SK-N-SH (cell line): ENCODE data around the gene ENHO. TPM values are rescaled to one million over a fixed set of nuclear protein-coding genes. Genes with fewer than 3 reads are reported as not detected.

Source experiments
- CTCF ChIA-PET: fragments of 300-600, 350-600 bp; formaldehyde crosslinking; extraction: SDS; loops from one replicate; lab custom pipeline; 2021; lab: Yijun Ruan, JAX
- POLR2A ChIA-PET: fragments of 350-600 bp; sonication (Branson Sonifier 250); formaldehyde crosslinking; extraction: SDS; loops from one replicate; lab custom pipeline; 2020; ENCODE audit warnings: antibody characterized with exemption, inconsistent platforms; lab: Yijun Ruan, JAX
- DNase-seq: peaks from one replicate; pipeline ENCODE4 v3.0.0; 2012
- H2AFZ ChIP-seq: fragments of 200-600 bp; sonication (generic); 2 replicates; pipeline ENCODE4 v1.8.1; 2016; ENCODE audit warnings: antibody characterized with exemption, mild to moderate bottlenecking, low read depth
- H3F3A ChIP-seq: fragments of 200-600 bp; sonication (generic); replicated peaks from 2 replicates; pipeline ENCODE3; 2016; ENCODE audit warnings: antibody characterized with exemption, mild to moderate bottlenecking; ENCODE audit not compliant: insufficient read depth
- H3K27ac ChIP-seq, 2 experiments: fragments of 200-500 bp in 1 of 2; fragments of 200-600 bp in 1 of 2; sonication (Bioruptor generic) in 1 of 2; sonication (generic), shearing (Covaris generic) in 1 of 2; 2 replicates each; pipeline versions ENCODE4 v1.5.1 to v1.6.1; 2014 to 2016; ENCODE audit warnings: low read depth in 2 of 2, inconsistent platforms in 1 of 2, low read length in 1 of 2, mild to moderate bottlenecking in 1 of 2, mixed read lengths in 1 of 2
- H3K27me3 ChIP-seq: fragments of 200-600 bp; sonication (generic), shearing (Covaris generic); 2 replicates; pipeline ENCODE4 v1.6.1; 2016; ENCODE audit warnings: mixed run types; ENCODE audit not compliant: insufficient read depth
- H3K36me3 ChIP-seq, 2 experiments: fragments of 200-500 bp in 1 of 2; fragments of 200-600 bp in 1 of 2; sonication (Bioruptor generic) in 1 of 2; sonication (generic) in 1 of 2; replicated peaks in 1 of 2; 2 replicates each; pipeline versions ENCODE3 to v1.5.1; 2014 to 2016; ENCODE audit warnings: low read length in 1 of 2, mild to moderate bottlenecking in 1 of 2; ENCODE audit not compliant: insufficient read depth in 2 of 2, control insufficient read depth in 1 of 2
- H3K4me1 ChIP-seq, 2 experiments: fragments of 200-500 bp in 1 of 2; fragments of 200-600 bp in 1 of 2; sonication (Bioruptor generic) in 1 of 2; sonication (generic), shearing (Covaris generic) in 1 of 2; 2 replicates each; pipeline versions ENCODE4 v1.5.1 to v1.6.1; 2014 to 2016; ENCODE audit warnings: low read depth in 1 of 2, low read length in 1 of 2, mixed run types in 1 of 2; ENCODE audit not compliant: insufficient read depth in 2 of 2, control insufficient read depth in 1 of 2
- H3K4me2 ChIP-seq: fragments of 200-600 bp; sonication (generic), shearing (Covaris generic); 2 replicates; pipeline ENCODE4 v1.6.1; 2017; ENCODE audit warnings: mixed run types
- H3K4me3 ChIP-seq, 2 experiments: fragments of 200-500 bp in 1 of 2; fragments of 200-600 bp in 1 of 2; sonication (Bioruptor generic) in 1 of 2; sonication (generic), shearing (Covaris generic) in 1 of 2; 2 replicates each; pipeline versions ENCODE4 v1.5.1 to v1.8.1; 2014 to 2016; ENCODE audit warnings: low read depth in 2 of 2, inconsistent platforms in 1 of 2, low read length in 1 of 2, mild to moderate bottlenecking in 1 of 2, mixed read lengths in 1 of 2, moderate library complexity in 1 of 2
- H3K79me2 ChIP-seq: fragments of 200-600 bp; sonication (generic); 2 replicates; pipeline ENCODE4 v1.8.1; 2017; ENCODE audit warnings: mild to moderate bottlenecking; ENCODE audit not compliant: insufficient read depth
- H3K9ac ChIP-seq: fragments of 200-600 bp; sonication (generic); 2 replicates; pipeline ENCODE4 v1.6.1; 2017; ENCODE audit warnings: mixed run types
- H3K9me2 ChIP-seq: fragments of 200-600 bp; sonication (generic); 2 replicates; pipeline ENCODE4 v1.6.1; 2017; ENCODE audit warnings: mixed run types
- H3K9me3 ChIP-seq: fragments of 200-600 bp; sonication (generic); 2 replicates; pipeline ENCODE4 v1.6.1; 2017; ENCODE audit warnings: mixed run types, mild to moderate bottlenecking, moderate library complexity
- H4K20me1 ChIP-seq: fragments of 200-600 bp; sonication (generic); 2 replicates; pipeline ENCODE4 v1.6.1; 2017; ENCODE audit warnings: mild to moderate bottlenecking, mixed run types; ENCODE audit not compliant: insufficient read depth
- CHD2 ChIP-seq: fragments of 150-350 bp; IDR thresholded peaks from 2 replicates; pipeline ENCODE4 v1.6.1; 2018; ENCODE audit warnings: low read length; ENCODE audit not compliant: partially characterized antibody
- ELF1 ChIP-seq: IDR thresholded peaks from 2 replicates; pipeline ENCODE4 v1.4.0; 2012
- EP300 ChIP-seq, 2 experiments: IDR thresholded peaks; 2 replicates each; pipeline versions ENCODE4 v1.4.0 to v1.6.1; 2012; ENCODE audit warnings: borderline replicate concordance in 1 of 2, low read depth in 1 of 2, low read length in 1 of 2
- EZH2phosphoT487 ChIP-seq: fragments of 200-600 bp; sonication (generic); IDR thresholded peaks from 2 replicates; pipeline ENCODE4 v1.6.1; 2017; ENCODE audit warnings: low read depth, mixed run types, mild to moderate bottlenecking, antibody characterized with exemption, moderate library complexity, borderline replicate concordance
- FOSL2 ChIP-seq: IDR thresholded peaks from 2 replicates; pipeline ENCODE4 v1.4.0; 2012; ENCODE audit warnings: low read depth, mild to moderate bottlenecking, moderate library complexity, borderline replicate concordance
- FOXJ3 ChIP-seq: sonication (generic); formaldehyde crosslinking; IDR thresholded peaks from 2 replicates; pipeline ENCODE4 v1.5.1; 2020; ENCODE audit warnings: mild to moderate bottlenecking, missing genetic modification reagents
- FOXM1 ChIP-seq: IDR thresholded peaks from 2 replicates; pipeline ENCODE4 v1.4.0; 2012; ENCODE audit warnings: low read depth, mild to moderate bottlenecking
- JUND ChIP-seq: IDR thresholded peaks from 2 replicates; pipeline ENCODE4 v1.4.0; 2012
- MEF2A ChIP-seq: IDR thresholded peaks from 2 replicates; pipeline ENCODE4 v1.4.0; 2012; ENCODE audit warnings: low read depth, borderline replicate concordance
- MXI1 ChIP-seq: IDR thresholded peaks from 2 replicates; pipeline ENCODE4 v1.6.1; 2012; ENCODE audit warnings: mild to moderate bottlenecking, low read depth, low read length, improper control_type of control experiment
- NFIC ChIP-seq: IDR thresholded peaks from 2 replicates; pipeline ENCODE4 v1.4.0; 2012; ENCODE audit warnings: borderline replicate concordance
- RCOR1 ChIP-seq: fragments of 150-350 bp; IDR thresholded peaks from 2 replicates; pipeline ENCODE4 v1.6.1; 2017; ENCODE audit warnings: antibody characterized with exemption, low read length
- SMC3 ChIP-seq: IDR thresholded peaks from 2 replicates; pipeline ENCODE4 v1.6.1; 2012; ENCODE audit warnings: low read depth, low read length, improper control_type of control experiment
- TEAD4 ChIP-seq: IDR thresholded peaks from 2 replicates; pipeline ENCODE4 v1.4.0; 2012; ENCODE audit warnings: mild to moderate bottlenecking, borderline replicate concordance; ENCODE audit not compliant: insufficient read depth
- WGBS: methylation state at CpG from one replicate; pipeline ENCODE4 v1.1.6; 2017; ENCODE audit warnings: low lambda C conversion rate; 5-methylcytosine and 5-hydroxymethylcytosine counted together
- polyA plus RNA-seq, 3 experiments: library from polyadenylated mRNA; depleted of rRNA; stranded (reverse); fragments of >200 nt; gene quantifications; 2 replicates each; pipeline ENCODE4 v1.2.3, GENCODE V29; 2012
- TF ChIP-seq, protein P1 (sequence below): IDR thresholded peaks from 2 replicates; pipeline ENCODE4 v1.6.1; 2012; ENCODE audit warnings: mild to moderate bottlenecking, low read depth, low read length, moderate library complexity
- TF ChIP-seq, protein P2 (sequence below): IDR thresholded peaks from 2 replicates; pipeline ENCODE4 v1.4.0; 2012; ENCODE audit warnings: low read depth, borderline replicate concordance
- TF ChIP-seq, protein P3 (sequence below): IDR thresholded peaks from 2 replicates; pipeline ENCODE4 v1.4.0; 2012; ENCODE audit warnings: low read depth, borderline replicate concordance
- TF ChIP-seq, protein P4 (sequence below): fragments of 150-350 bp; IDR thresholded peaks from 2 replicates; pipeline ENCODE4 v1.6.1; 2017; ENCODE audit warnings: antibody characterized with exemption, low read length, low read depth, borderline replicate concordance

Gene ENHO
- polyA plus RNA-seq, 1 of the 3 experiments (the other 2 are of a cell fraction) = 1.5 TPM

DNA sequence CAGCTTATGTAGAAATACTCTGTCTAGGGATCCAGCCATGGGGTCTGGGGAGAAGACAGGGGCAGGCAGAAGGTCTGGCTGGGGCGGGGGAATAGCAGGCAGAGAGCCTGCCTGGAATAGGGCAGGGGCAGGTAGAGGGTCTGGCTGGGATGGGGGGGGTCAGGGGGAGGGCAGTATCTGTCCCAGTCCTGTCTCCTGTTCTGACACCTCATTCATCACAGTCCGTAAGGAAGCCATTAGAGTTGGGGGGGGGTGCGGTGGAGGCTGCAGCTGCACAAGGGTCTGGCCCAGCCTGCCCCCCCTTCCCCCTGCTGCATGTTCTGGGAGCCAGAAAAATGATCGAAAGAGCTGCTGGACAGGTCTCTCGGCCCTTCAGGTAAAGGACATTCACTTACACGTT lies 34.2 kb upstream of the ENHO start:
- POLR2A ChIA-PET = no interaction called here
- H3K36me3 ChIP-seq = no peaks in the 10 kb centered on the region
- no peaks in the 10 kb centered on the region for H3K9me2 ChIP-seq
- DNase-seq = no peak
- peak overlapping the region in 1 of 2 experiments; percentile 74; a peak in 1 of 4 replicates for H3K27ac ChIP-seq
- TF ChIP-seq, protein P1, sequence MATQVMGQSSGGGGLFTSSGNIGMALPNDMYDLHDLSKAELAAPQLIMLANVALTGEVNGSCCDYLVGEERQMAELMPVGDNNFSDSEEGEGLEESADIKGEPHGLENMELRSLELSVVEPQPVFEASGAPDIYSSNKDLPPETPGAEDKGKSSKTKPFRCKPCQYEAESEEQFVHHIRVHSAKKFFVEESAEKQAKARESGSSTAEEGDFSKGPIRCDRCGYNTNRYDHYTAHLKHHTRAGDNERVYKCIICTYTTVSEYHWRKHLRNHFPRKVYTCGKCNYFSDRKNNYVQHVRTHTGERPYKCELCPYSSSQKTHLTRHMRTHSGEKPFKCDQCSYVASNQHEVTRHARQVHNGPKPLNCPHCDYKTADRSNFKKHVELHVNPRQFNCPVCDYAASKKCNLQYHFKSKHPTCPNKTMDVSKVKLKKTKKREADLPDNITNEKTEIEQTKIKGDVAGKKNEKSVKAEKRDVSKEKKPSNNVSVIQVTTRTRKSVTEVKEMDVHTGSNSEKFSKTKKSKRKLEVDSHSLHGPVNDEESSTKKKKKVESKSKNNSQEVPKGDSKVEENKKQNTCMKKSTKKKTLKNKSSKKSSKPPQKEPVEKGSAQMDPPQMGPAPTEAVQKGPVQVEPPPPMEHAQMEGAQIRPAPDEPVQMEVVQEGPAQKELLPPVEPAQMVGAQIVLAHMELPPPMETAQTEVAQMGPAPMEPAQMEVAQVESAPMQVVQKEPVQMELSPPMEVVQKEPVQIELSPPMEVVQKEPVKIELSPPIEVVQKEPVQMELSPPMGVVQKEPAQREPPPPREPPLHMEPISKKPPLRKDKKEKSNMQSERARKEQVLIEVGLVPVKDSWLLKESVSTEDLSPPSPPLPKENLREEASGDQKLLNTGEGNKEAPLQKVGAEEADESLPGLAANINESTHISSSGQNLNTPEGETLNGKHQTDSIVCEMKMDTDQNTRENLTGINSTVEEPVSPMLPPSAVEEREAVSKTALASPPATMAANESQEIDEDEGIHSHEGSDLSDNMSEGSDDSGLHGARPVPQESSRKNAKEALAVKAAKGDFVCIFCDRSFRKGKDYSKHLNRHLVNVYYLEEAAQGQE = no peak
- TF ChIP-seq FOSL2 (no peak), MXI1 (no peak), RCOR1 (no peak), NFIC (no peak), EP300 (IDR thresholded peaks at IDR 0.05; ENCODE audit: borderline replicate concordance in 1 of 2, low read depth in 1 of 2, low read length in 1 of 2) (no peak), FOXJ3 (CRISPR knock-in tag) (no peak), CHD2 (no peak), JUND (no peak), TEAD4 (no peak), ELF1 (no peak), SMC3 (no peak), EZH2phosphoT487 (no peak), FOXM1 (no peak), MEF2A (no peak)
- TF ChIP-seq, protein P2, sequence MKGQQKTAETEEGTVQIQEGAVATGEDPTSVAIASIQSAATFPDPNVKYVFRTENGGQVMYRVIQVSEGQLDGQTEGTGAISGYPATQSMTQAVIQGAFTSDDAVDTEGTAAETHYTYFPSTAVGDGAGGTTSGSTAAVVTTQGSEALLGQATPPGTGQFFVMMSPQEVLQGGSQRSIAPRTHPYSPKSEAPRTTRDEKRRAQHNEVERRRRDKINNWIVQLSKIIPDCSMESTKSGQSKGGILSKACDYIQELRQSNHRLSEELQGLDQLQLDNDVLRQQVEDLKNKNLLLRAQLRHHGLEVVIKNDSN = no peak
- TF ChIP-seq, protein P3, sequence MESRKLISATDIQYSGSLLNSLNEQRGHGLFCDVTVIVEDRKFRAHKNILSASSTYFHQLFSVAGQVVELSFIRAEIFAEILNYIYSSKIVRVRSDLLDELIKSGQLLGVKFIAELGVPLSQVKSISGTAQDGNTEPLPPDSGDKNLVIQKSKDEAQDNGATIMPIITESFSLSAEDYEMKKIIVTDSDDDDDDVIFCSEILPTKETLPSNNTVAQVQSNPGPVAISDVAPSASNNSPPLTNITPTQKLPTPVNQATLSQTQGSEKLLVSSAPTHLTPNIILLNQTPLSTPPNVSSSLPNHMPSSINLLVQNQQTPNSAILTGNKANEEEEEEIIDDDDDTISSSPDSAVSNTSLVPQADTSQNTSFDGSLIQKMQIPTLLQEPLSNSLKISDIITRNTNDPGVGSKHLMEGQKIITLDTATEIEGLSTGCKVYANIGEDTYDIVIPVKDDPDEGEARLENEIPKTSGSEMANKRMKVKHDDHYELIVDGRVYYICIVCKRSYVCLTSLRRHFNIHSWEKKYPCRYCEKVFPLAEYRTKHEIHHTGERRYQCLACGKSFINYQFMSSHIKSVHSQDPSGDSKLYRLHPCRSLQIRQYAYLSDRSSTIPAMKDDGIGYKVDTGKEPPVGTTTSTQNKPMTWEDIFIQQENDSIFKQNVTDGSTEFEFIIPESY = no peak
- TF ChIP-seq, protein P4, sequence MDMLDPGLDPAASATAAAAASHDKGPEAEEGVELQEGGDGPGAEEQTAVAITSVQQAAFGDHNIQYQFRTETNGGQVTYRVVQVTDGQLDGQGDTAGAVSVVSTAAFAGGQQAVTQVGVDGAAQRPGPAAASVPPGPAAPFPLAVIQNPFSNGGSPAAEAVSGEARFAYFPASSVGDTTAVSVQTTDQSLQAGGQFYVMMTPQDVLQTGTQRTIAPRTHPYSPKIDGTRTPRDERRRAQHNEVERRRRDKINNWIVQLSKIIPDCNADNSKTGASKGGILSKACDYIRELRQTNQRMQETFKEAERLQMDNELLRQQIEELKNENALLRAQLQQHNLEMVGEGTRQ = no peak
- WGBS = 33% methylated on average over 2 of the region's 6 CpGs
- H3K27me3 ChIP-seq = no peaks in the 10 kb centered on the region; the same call in 1 of the 2 replicates
- H3F3A ChIP-seq = no peaks in the 10 kb centered on the region
- H3K9ac ChIP-seq = no peak overlapping the region
- no peaks in the 10 kb centered on the region for H4K20me1 ChIP-seq
- CTCF ChIA-PET = interaction anchor here (0.9 to 18.0 kb wide), 7 partner anchors 9 to 153 kb away, joined by 3 to 507 read pairs (median 5); partner anchors contain the start of genes CNTFR and RPP25L
- no peak overlapping the region for H2AFZ ChIP-seq
- no peak overlapping the region for H3K4me2 ChIP-seq
- peaks cover 0 to 94% of the 10 kb centered on the region in 2 experiments; a peak in 2 of 4 replicates for H3K4me1 ChIP-seq
- H3K79me2 ChIP-seq = no peaks in the 10 kb centered on the region
- H3K9me3 ChIP-seq = no peaks in the 10 kb centered on the region
- H3K4me3 ChIP-seq = no peak overlapping the region
